Kidney epithelial cell (primary cell): Measurements from ENCODE around the gene CTNNBL1. TPM values are rescaled to one million over a fixed set of nuclear protein-coding genes. Genes with fewer than 3 reads are reported as not detected.

Source experiments
- DNase-seq: peaks from one replicate; pipeline ENCODE4 v3.0.0-alpha.2; 2010; ENCODE audit warnings: low read depth
- H3K27me3 ChIP-seq: 2 replicates; pipeline ENCODE4 v1.6.0; 2011; ENCODE audit warnings: low read length; ENCODE audit not compliant: control insufficient read depth, insufficient read depth
- H3K36me3 ChIP-seq: 2 replicates; pipeline ENCODE4 v1.5.1; 2011; ENCODE audit warnings: low read length; ENCODE audit not compliant: control insufficient read depth, insufficient read depth
- H3K4me3 ChIP-seq: 2 replicates; pipeline ENCODE4 v1.5.1; 2011; ENCODE audit warnings: low read depth, mild to moderate bottlenecking, control low read depth, low read length
- CTCF ChIP-seq: IDR thresholded peaks from 2 replicates; pipeline ENCODE4 v1.5.1; 2011; ENCODE audit warnings: mild to moderate bottlenecking, moderate library complexity, low read length, control low read depth, inconsistent platforms; ENCODE audit not compliant: insufficient read depth, poor library complexity, severe bottlenecking
- total RNA-seq: library from RNA; depleted of rRNA; stranded (reverse); fragments of >200 nt; gene quantifications from 2 replicates; pipeline ENCODE4 v1.2.3, GENCODE V29; 2015

CTNNBL1 gene
- total RNA-seq, 1 donor from 2014 or later = 40.5 TPM

- no peak for DNase-seq
- H3K4me3 ChIP-seq = no peak overlapping the region
- no peak for TF ChIP-seq CTCF
- no peaks in the 10 kb centered on the region for H3K36me3 ChIP-seq
- H3K27me3 ChIP-seq = peaks cover 2% of the 10 kb centered on the region
Observed at GRCh38 chr20:37686762-37687477, 6.9 kb upstream of the CTNNBL1 start.

- DNase-seq = no peak
- TF ChIP-seq CTCF = no peak
- no peak overlapping the region for H3K4me3 ChIP-seq
- H3K36me3 ChIP-seq = no peaks in the 10 kb centered on the region
- H3K27me3 ChIP-seq = peaks cover 2% of the 10 kb centered on the region
Observed at GRCh38 chr20:37687478-37687805, 6.4 kb upstream of the CTNNBL1 start.

- Histone ChIP-seq H3K27me3 (peaks cover 2% of the 10 kb centered on the region), H3K36me3 (no peaks in the 10 kb centered on the region), H3K4me3 (no peak overlapping the region)
- no peak for TF ChIP-seq CTCF
- no peak for DNase-seq
Observed at GRCh38 chr20:37688093-37688492, 5.7 kb upstream of the CTNNBL1 start.

- Histone ChIP-seq H3K27me3 (no peaks in the 10 kb centered on the region), H3K36me3 (no peaks in the 10 kb centered on the region), H3K4me3 (no peak overlapping the region)
- no peak for DNase-seq
- TF ChIP-seq CTCF = no peak
Observed at GRCh38 chr20:37690626-37691369, 3.0 kb upstream of the CTNNBL1 start.

- Histone ChIP-seq H3K27me3 (no peaks in the 10 kb centered on the region), H3K36me3 (no peaks in the 10 kb centered on the region), H3K4me3 (no peak overlapping the region)
- TF ChIP-seq CTCF = no peak
- no peak for DNase-seq
Observed at GRCh38 chr20:37692459-37693166, 1.2 kb upstream of the CTNNBL1 start.
